KMS-11 (cell line): ENCODE data around the gene CGAS.
"Not testable (repeated sequence)": the region's sequence is repeated elsewhere in the genome, so short reads cannot be mapped to it uniquely, and the experiment has no call there.

ENCODE experiments used
- H2AFZ ChIP-seq: fragments of 200-600 bp; sonication (generic); 2 replicates; pipeline ENCODE4 v1.6.1; 2016; ENCODE audit warnings: antibody characterized with exemption, mixed run types, low read depth
- H3K27ac ChIP-seq: fragments of 200-600 bp; sonication (generic); 2 replicates; pipeline ENCODE4 v1.6.1; 2016; ENCODE audit warnings: mild to moderate bottlenecking, mixed run types
- H3K27me3 ChIP-seq: fragments of 200-600 bp; sonication (generic); 2 replicates; pipeline ENCODE4 v1.6.1; 2017; ENCODE audit warnings: mild to moderate bottlenecking, low read depth, mixed run types, moderate library complexity; ENCODE audit not compliant: insufficient read depth
- H3K36me3 ChIP-seq: fragments of 200-600 bp; sonication (generic); 2 replicates; pipeline ENCODE4 v1.6.1; 2017; ENCODE audit warnings: mild to moderate bottlenecking, mixed run types; ENCODE audit not compliant: insufficient read depth
- H3K4me1 ChIP-seq: fragments of 200-600 bp; sonication (generic); 2 replicates; pipeline ENCODE4 v1.6.1; 2016; ENCODE audit warnings: mild to moderate bottlenecking, low read depth, mixed run types; ENCODE audit not compliant: poor library complexity, severe bottlenecking
- H3K4me2 ChIP-seq: fragments of 200-600 bp; sonication (generic); 2 replicates; pipeline ENCODE4 v1.7.0; 2016; ENCODE audit warnings: mild to moderate bottlenecking, mixed run types
- H3K4me3 ChIP-seq: fragments of 200-600 bp; sonication (generic); IDR thresholded peaks from 2 replicates; pipeline ENCODE4 v1.6.1; 2017; ENCODE audit warnings: low read depth, low read length, mixed read lengths; ENCODE audit not compliant: insufficient read depth
- H3K79me2 ChIP-seq: fragments of 200-600 bp; sonication (generic); 2 replicates; pipeline ENCODE4 v1.6.1; 2016; ENCODE audit warnings: low read depth, mixed run types; ENCODE audit not compliant: insufficient read depth
- H3K9ac ChIP-seq: fragments of 200-600 bp; sonication (generic); 2 replicates; pipeline ENCODE4 v1.6.1; 2016; ENCODE audit warnings: mild to moderate bottlenecking, mixed run types
- H4K20me1 ChIP-seq: fragments of 200-600 bp; sonication (generic); 2 replicates; pipeline ENCODE4 v1.6.1; 2016; ENCODE audit warnings: mild to moderate bottlenecking, mixed run types; ENCODE audit not compliant: insufficient read depth
- TF ChIP-seq, protein P1 (sequence below): fragments of 200-600 bp; sonication (generic); conservative IDR thresholded peaks from 2 replicates; pipeline ENCODE4 v1.6.1; 2017; ENCODE audit warnings: low read depth, mild to moderate bottlenecking, antibody characterized with exemption, low read length, moderate library complexity, mixed read lengths

The CGAS gene

DNA sequence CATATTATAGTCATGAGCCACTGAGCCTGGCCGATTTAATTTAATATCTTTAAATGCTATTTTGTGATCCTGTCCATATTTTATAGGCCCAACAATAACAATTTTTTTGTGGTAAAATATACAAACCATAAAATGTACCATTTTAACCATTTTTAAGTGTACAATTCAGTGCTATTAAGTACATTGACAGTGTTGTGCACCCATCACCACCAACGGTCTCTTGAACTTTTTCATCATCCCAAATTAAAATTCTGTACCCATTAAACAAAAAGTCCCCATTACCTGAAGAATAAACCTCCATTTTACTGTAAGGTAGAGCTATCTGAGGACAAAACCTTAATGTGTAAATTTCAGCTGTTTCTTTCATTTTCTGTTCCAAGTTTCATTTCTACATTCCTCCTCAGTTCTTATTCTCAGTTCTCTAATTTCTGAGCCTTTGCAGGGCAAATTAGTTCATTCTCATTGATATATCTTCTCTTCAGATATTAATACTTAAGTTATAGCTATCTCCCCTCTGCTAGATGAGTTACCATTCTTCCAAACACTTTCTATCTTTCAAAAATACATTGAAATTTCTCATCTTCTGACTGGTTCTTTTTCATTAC lies 19.7 kb upstream of the CGAS start:
- TF ChIP-seq, protein P1, sequence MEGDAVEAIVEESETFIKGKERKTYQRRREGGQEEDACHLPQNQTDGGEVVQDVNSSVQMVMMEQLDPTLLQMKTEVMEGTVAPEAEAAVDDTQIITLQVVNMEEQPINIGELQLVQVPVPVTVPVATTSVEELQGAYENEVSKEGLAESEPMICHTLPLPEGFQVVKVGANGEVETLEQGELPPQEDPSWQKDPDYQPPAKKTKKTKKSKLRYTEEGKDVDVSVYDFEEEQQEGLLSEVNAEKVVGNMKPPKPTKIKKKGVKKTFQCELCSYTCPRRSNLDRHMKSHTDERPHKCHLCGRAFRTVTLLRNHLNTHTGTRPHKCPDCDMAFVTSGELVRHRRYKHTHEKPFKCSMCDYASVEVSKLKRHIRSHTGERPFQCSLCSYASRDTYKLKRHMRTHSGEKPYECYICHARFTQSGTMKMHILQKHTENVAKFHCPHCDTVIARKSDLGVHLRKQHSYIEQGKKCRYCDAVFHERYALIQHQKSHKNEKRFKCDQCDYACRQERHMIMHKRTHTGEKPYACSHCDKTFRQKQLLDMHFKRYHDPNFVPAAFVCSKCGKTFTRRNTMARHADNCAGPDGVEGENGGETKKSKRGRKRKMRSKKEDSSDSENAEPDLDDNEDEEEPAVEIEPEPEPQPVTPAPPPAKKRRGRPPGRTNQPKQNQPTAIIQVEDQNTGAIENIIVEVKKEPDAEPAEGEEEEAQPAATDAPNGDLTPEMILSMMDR: no peak
- Histone ChIP-seq H3K27ac (peak overlapping the region; percentile 85), H3K4me1 (peaks cover 60% of the 10 kb centered on the region), H3K4me3 (no peak overlapping the region), H3K36me3 (peaks cover 9% of the 10 kb centered on the region; the same call in 1 of the 2 replicates), H3K4me2 (peak overlapping the region; percentile 91), H3K9ac (peak overlapping the region; percentile 44; the same call in 1 of the 2 replicates), H2AFZ (no peak overlapping the region), H4K20me1 (no peaks in the 10 kb centered on the region), H3K79me2 (peaks cover 13% of the 10 kb centered on the region), H3K27me3 (no peaks in the 10 kb centered on the region)

DNA sequence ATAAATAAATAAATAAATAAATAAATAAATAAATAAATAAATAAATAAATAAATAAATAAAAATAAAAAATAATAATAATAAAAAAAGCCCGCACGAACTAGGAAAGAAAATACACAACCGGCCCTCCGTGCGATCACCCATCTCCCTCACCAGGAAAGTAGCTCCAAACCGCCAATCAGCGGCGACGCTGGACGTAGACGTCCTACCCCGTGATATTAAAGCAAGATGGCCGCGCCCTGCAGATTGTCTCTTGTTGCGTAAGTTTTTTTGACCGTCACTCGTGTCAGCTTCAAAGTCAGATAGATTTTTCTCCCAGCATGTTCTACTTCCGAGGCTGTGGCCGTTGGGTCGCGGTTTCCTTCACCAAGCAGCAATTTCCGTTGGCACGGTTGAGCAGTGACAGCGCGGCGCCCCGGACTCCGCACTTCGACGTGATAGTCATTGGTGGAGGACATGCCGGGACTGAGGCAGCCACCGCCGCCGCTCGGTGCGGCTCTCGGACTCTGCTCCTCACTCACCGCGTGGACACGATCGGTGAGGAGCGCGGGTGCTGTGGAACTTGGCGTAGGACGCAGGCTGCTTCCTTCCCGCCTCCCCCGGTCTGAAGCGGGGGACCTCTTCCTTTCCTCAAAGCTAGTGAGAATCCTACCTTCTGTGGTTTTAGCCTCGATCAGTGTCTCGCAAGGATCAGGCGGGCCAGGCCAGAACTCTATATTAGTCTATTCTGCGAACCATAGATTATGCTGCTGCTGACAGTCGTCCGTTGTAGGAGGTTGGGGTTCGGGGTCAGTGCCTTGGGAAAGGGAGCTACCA lies 9.6 kb upstream of the CGAS start, which contains the start of gene MTO1:
Gene MTO1 (plus strand): TSS at position 201 of the 814 bp plus-strand sequence. CDS start 118 bp downstream, at position 319.
- H3K27me3 ChIP-seq: no peaks in the 10 kb centered on the region
- peak within 1 kb of the TSS; percentile 87 for H3K9ac ChIP-seq
- H3K4me2 ChIP-seq: peak within 1 kb of the TSS; percentile 64
- no peaks in the 10 kb centered on the region for H4K20me1 ChIP-seq
- peaks cover 46% of the 10 kb centered on the region for H3K79me2 ChIP-seq
- TF ChIP-seq, protein P1: no peak
- H3K4me3 ChIP-seq: no peak within 1 kb of the TSS
- H3K27ac ChIP-seq: peak within 1 kb of the TSS; percentile 91
- H3K36me3 ChIP-seq: no peaks in the 10 kb centered on the region
- H2AFZ ChIP-seq: peak within 1 kb of the TSS; percentile 62
- H3K4me1 ChIP-seq: peaks cover 47% of the 10 kb centered on the region

DNA sequence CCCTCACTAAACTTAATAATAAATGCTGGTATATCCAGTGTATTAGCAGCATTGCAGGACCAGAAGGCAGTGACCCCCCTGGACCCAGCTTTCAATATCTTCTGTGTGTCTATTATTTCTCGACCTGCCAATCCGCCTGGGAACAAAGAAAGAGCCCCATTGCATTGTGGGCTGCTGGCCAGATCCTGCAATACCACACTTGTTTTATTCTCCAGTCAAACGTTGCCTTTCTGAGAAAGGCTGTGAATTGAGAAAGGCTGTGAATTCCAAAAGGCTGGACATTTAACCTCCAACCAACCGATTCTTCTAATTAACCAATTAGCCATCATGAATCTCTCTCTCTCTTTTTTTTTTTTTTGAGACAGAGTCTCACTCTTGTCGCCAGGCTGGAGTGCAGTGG lies 8.0 kb upstream of the CGAS start:
- no peaks in the 10 kb centered on the region for H3K27me3 ChIP-seq
- H3K79me2 ChIP-seq: peaks cover 32% of the 10 kb centered on the region
- H3K36me3 ChIP-seq: no peaks in the 10 kb centered on the region
- no peak overlapping the region for H3K9ac ChIP-seq
- H3K4me3 ChIP-seq: no peak overlapping the region
- H3K4me1 ChIP-seq: peaks cover 58% of the 10 kb centered on the region
- no peak overlapping the region; the same call in 1 of the 2 replicates for H3K4me2 ChIP-seq
- TF ChIP-seq, protein P1: no peak
- no peak overlapping the region for H3K27ac ChIP-seq
- no peak overlapping the region for H2AFZ ChIP-seq
- no peaks in the 10 kb centered on the region for H4K20me1 ChIP-seq

DNA sequence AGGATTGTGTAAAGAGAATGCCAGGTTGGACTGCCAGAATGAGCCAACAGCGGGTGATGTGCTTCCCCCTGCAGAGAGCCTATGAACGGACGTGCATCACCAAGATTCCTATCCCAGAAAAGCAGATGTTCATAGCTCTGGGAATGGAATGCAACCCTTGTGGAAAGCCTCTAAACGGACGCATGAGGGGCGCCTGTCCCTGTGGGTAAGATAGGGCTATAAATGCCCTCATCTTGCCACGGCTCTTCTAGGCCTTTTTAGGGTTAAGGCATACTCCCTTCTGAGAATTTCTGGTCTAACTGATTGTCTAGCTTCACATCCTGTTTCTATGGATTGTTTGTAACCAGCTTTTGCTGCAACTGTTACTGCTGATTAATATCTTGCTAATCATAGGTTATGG lies 7.4 kb upstream of the CGAS start:
- not testable (repeated sequence) for H3K36me3 ChIP-seq, H3K4me3 ChIP-seq, H2AFZ ChIP-seq, H4K20me1 ChIP-seq, H3K27me3 ChIP-seq, H3K27ac ChIP-seq, H3K9ac ChIP-seq, H3K4me2 ChIP-seq
- H3K79me2 ChIP-seq: peaks cover 26% of the 10 kb centered on the region
- peaks cover 59% of the 10 kb centered on the region for H3K4me1 ChIP-seq
